A673 (cell line): Measurements from ENCODE around the gene LGALS16.

Experiments used
- EZH2 ChIP-seq: fragments of 200-600 bp; sonication (generic); IDR thresholded peaks from 2 replicates; pipeline ENCODE4 v1.6.1; 2017; ENCODE audit warnings: borderline replicate concordance, low read depth, mild to moderate bottlenecking, mixed read lengths, antibody characterized with exemption, low read length; ENCODE audit not compliant: poor library complexity, severe bottlenecking
- TF ChIP-seq, protein P1 (sequence below): fragments of 300-800, 200-600 bp; sonication (generic); conservative IDR thresholded peaks from 2 replicates; pipeline ENCODE4 v1.5.1; 2017; ENCODE audit warnings: low read depth, mild to moderate bottlenecking, antibody characterized with exemption, low read length, moderate library complexity, mixed read lengths

DNA sequence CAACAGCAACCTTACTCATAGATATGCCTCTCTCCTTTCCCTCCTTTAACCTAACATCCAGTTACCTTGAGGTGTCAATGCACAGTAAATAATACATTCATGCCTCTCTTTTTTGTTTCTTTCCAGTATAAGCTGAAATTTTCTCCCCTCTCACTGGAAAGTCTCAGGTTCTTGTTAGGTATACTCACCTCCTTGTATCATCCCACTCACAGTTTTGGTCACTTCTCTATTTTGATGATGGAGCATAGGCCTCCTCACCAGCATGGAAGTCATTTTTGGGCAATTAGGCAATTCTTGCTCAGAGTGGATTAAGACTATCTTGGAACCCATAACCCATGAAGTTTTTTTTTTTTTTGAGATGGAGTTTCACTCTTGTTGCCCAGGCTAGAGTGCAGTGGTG is 42.8 kb downstream of the LGALS16 start:
- TF ChIP-seq, protein P1, sequence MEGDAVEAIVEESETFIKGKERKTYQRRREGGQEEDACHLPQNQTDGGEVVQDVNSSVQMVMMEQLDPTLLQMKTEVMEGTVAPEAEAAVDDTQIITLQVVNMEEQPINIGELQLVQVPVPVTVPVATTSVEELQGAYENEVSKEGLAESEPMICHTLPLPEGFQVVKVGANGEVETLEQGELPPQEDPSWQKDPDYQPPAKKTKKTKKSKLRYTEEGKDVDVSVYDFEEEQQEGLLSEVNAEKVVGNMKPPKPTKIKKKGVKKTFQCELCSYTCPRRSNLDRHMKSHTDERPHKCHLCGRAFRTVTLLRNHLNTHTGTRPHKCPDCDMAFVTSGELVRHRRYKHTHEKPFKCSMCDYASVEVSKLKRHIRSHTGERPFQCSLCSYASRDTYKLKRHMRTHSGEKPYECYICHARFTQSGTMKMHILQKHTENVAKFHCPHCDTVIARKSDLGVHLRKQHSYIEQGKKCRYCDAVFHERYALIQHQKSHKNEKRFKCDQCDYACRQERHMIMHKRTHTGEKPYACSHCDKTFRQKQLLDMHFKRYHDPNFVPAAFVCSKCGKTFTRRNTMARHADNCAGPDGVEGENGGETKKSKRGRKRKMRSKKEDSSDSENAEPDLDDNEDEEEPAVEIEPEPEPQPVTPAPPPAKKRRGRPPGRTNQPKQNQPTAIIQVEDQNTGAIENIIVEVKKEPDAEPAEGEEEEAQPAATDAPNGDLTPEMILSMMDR: no peak
- no peak for TF ChIP-seq EZH2
